ENCODE measurements around the gene UBR1.

UBR1 gene

GRCh38 chr15:43105778-43106485 is at the start of gene UBR1:
Gene UBR1 (minus strand): TSS chr15:43106038. CDS start chr15:43106022, 16 bp downstream.
- no peaks in the 10 kb centered on the region for H3K9me3 ChIP-seq
- peak within 1 kb of the TSS; percentile 87 for H3K4me2 ChIP-seq
- H4K20me1 ChIP-seq, result peaks cover 10% of the 10 kb centered on the region; the same call in 1 of the 2 replicates
- peak within 1 kb of the TSS; percentile 82 for H3K4me3 ChIP-seq
- H3K9ac ChIP-seq, result peak within 1 kb of the TSS; percentile 82
- no peaks in the 10 kb centered on the region for H3K27me3 ChIP-seq
- TF ChIP-seq Cebpa-rat (IDR thresholded peaks at IDR 0.05), result no peak
- H3K36me3 ChIP-seq, result peaks cover 27% of the 10 kb centered on the region
- peak within 1 kb of the TSS; percentile 81 for H3K27ac ChIP-seq
- peaks cover 25% of the 10 kb centered on the region for H3K4me1 ChIP-seq

GRCh38 chr15:43153269-43153668 is 47.4 kb upstream of the UBR1 start:
- Histone ChIP-seq H3K36me3 (peaks cover 61% of the 10 kb centered on the region), H4K20me1 (no peaks in the 10 kb centered on the region), H3K4me2 (no peak overlapping the region), H3K4me1 (no peaks in the 10 kb centered on the region), H3K9ac (no peak overlapping the region), H3K27ac (no peak overlapping the region), H3K9me3 (no peaks in the 10 kb centered on the region), H3K4me3 (no peak overlapping the region), H3K27me3 (no peaks in the 10 kb centered on the region)
- no peak for TF ChIP-seq Cebpa-rat (IDR thresholded peaks at IDR 0.05)

GRCh38 chr15:43151688-43152087 is 45.9 kb upstream of the UBR1 start:
- H3K4me2 ChIP-seq, result no peak overlapping the region
- no peak overlapping the region for H3K27ac ChIP-seq
- H4K20me1 ChIP-seq, result no peaks in the 10 kb centered on the region
- no peak overlapping the region for H3K9ac ChIP-seq
- H3K4me3 ChIP-seq, result no peak overlapping the region
- no peaks in the 10 kb centered on the region for H3K27me3 ChIP-seq
- TF ChIP-seq Cebpa-rat (IDR thresholded peaks at IDR 0.05), result no peak
- no peaks in the 10 kb centered on the region for H3K9me3 ChIP-seq
- H3K4me1 ChIP-seq, result no peaks in the 10 kb centered on the region
- H3K36me3 ChIP-seq, result peaks cover 63% of the 10 kb centered on the region

- Histone ChIP-seq H3K36me3 (peaks cover 69% of the 10 kb centered on the region), H3K27ac (no peak overlapping the region), H3K4me2 (no peak overlapping the region)
These were observed 44.5 kb upstream of the UBR1 start for GRCh38 chr15:43150191-43150929.

GRCh38 chr15:43146184-43146583 is 40.3 kb upstream of the UBR1 start:
- Histone ChIP-seq H3K27me3 (no peaks in the 10 kb centered on the region), H3K4me2 (no peak overlapping the region), H3K4me3 (no peak overlapping the region), H4K20me1 (no peaks in the 10 kb centered on the region), H3K9me3 (peaks cover 7% of the 10 kb centered on the region), H3K27ac (no peak overlapping the region), H3K4me1 (peaks cover 7% of the 10 kb centered on the region), H3K9ac (no peak overlapping the region), H3K36me3 (peaks cover 51% of the 10 kb centered on the region)
- no peak for TF ChIP-seq Cebpa-rat (IDR thresholded peaks at IDR 0.05)

More at GRCh38 chr15:43150191-43150929, 44.5 kb upstream of the UBR1 start:
- Histone ChIP-seq H3K27me3 (no peaks in the 10 kb centered on the region), H3K9ac (no peak overlapping the region), H3K4me1 (no peaks in the 10 kb centered on the region), H3K4me3 (no peak overlapping the region), H3K9me3 (no peaks in the 10 kb centered on the region), H4K20me1 (no peaks in the 10 kb centered on the region)
- no peak for TF ChIP-seq Cebpa-rat (IDR thresholded peaks at IDR 0.05)

GRCh38 chr15:43144512-43144911 is 38.7 kb upstream of the UBR1 start:
- peaks cover 23% of the 10 kb centered on the region for H3K9me3 ChIP-seq
- no peaks in the 10 kb centered on the region for H4K20me1 ChIP-seq
- H3K27me3 ChIP-seq, result no peaks in the 10 kb centered on the region
- no peak overlapping the region for H3K9ac ChIP-seq
- H3K36me3 ChIP-seq, result peaks cover 54% of the 10 kb centered on the region
- H3K27ac ChIP-seq, result no peak overlapping the region
- no peak overlapping the region for H3K4me3 ChIP-seq
- 0 out of 2 replicates have a peak overlapping the region, but pooled peaks have one; percentile 3 for H3K4me2 ChIP-seq
- peaks cover 7% of the 10 kb centered on the region for H3K4me1 ChIP-seq
- no peak for TF ChIP-seq Cebpa-rat (IDR thresholded peaks at IDR 0.05)

GRCh38 chr15:43143203-43143941 is 37.5 kb upstream of the UBR1 start:
- peaks cover 23% of the 10 kb centered on the region for H3K9me3 ChIP-seq
- H3K4me3 ChIP-seq, result no peak overlapping the region
- no peak overlapping the region for H3K4me2 ChIP-seq
- no peak for TF ChIP-seq Cebpa-rat (IDR thresholded peaks at IDR 0.05)
- H3K27ac ChIP-seq, result no peak overlapping the region
- H3K4me1 ChIP-seq, result peaks cover 7% of the 10 kb centered on the region
- H3K9ac ChIP-seq, result no peak overlapping the region
- no peaks in the 10 kb centered on the region for H4K20me1 ChIP-seq
- H3K27me3 ChIP-seq, result no peaks in the 10 kb centered on the region
- peaks cover 54% of the 10 kb centered on the region for H3K36me3 ChIP-seq

- Histone ChIP-seq H3K27me3 (no peaks in the 10 kb centered on the region), H3K4me2 (no peak overlapping the region; the same call in 1 of the 2 replicates), H3K36me3 (peaks cover 40% of the 10 kb centered on the region), H3K9ac (no peak overlapping the region), H3K4me3 (no peak overlapping the region), H3K27ac (no peak overlapping the region), H3K9me3 (peaks cover 8% of the 10 kb centered on the region), H4K20me1 (no peaks in the 10 kb centered on the region; the same call in 1 of the 2 replicates), H3K4me1 (peaks cover 19% of the 10 kb centered on the region)
- TF ChIP-seq Cebpa-rat (IDR thresholded peaks at IDR 0.05), result no peak
These were observed 29.5 kb upstream of the UBR1 start for GRCh38 chr15:43135351-43135750.

- Histone ChIP-seq H4K20me1 (no peaks in the 10 kb centered on the region; the same call in 1 of the 2 replicates), H3K4me3 (peak overlapping the region; percentile 82), H3K36me3 (peaks cover 29% of the 10 kb centered on the region), H3K4me1 (peaks cover 19% of the 10 kb centered on the region), H3K9ac (peak overlapping the region; percentile 83), H3K27ac (peak overlapping the region; percentile 82), H3K4me2 (peak overlapping the region; percentile 97), H3K9me3 (peaks cover 9% of the 10 kb centered on the region), H3K27me3 (no peaks in the 10 kb centered on the region)
- no peak for TF ChIP-seq Cebpa-rat (IDR thresholded peaks at IDR 0.05)
These were observed 28.4 kb upstream of the UBR1 start for GRCh38 chr15:43134157-43134635.
